ENCODE measurements around the gene CDC27. TPM values are rescaled to one million over a fixed set of nuclear protein-coding genes. Genes with fewer than 3 reads are reported as not detected.
"Not testable (repeated sequence)": the region's sequence is repeated elsewhere in the genome, so short reads cannot be mapped to it uniquely, and the experiment has no call there.

CDC27 gene
- total RNA-seq, 1 experiment from 2014 or later = 109 TPM

GRCh38 chr17:47135235-47135634, 53.9 kb downstream of the CDC27 start:
- no peak for DNase-seq (ENCODE audit: low read depth)

- not testable (repeated sequence) for DNase-seq (ENCODE audit: low read depth)
Measured at GRCh38 chr17:47134354-47134753, 54.7 kb downstream of the CDC27 start.

GRCh38 chr17:47131761-47132160, 57.3 kb downstream of the CDC27 start:
- no peak for DNase-seq (ENCODE audit: low read depth)

- not testable (repeated sequence) for DNase-seq (ENCODE audit: low read depth)
Measured at GRCh38 chr17:47126835-47127234, 62.3 kb downstream of the CDC27 start.

- not testable (repeated sequence) for DNase-seq (ENCODE audit: low read depth)
Measured at GRCh38 chr17:47123262-47123661, 65.8 kb downstream of the CDC27 start.

DNA sequence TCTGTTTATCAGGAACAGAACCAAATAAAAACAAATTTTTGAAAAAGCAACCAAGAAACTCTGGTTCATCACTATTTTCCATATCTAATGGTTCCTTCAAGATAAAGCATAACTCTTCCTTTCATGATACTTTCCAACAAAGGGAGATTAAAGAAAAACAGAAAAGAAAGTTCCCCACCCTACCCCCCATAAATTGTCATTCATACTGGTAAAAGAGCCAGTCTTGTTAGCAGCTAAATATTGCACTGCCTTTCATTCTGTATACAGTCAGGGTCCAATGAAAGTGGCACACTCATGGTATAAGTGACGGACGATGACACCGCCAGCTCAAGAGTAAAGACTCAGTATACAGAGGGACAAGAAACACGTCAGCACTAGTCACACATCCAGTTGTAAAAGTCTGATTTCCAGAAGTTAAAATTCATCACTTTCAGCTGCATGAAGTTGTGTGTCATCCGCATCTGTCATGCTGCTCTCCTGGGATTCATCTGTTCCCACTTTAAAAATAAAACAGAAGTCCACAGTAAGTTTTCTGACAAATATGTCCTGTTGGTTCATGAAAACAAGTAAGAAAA, 68.5 kb downstream of the CDC27 start:
- peak; percentile 49 for DNase-seq (ENCODE audit: low read depth)

DNA sequence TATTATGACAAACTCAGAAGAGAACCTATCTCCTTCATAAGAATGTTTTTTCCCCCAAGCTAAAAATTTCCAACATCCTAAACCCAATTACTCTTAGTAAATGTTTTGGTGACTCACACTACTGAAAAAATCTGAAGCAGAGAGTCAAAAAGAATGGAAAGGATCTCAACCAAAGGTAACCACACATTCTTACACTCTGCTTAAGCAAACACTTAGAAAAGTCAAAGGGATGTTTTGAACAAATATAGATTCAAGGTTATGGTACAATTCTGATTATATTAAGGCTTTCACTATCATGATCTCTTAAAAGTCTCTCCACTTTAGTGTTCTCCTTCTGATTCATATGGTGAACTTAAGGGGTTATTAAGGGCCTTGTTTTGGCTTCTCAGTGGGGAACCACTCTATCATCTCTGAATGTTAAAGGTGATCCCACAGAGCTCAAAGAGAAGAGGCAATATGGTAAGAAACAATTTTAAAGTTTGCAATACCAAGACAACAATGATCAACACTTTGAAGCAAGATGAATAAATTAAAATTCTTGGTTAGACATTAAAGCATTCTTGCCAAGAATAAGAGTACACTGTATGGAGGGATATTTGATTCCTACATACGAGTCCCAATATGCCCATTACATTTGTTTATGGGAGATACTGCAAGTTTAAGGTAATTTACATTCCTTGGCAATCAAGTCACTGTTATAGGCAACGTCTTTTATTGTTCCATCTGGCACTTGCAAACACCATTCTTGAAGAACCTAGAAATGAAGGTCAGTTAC, 69.2 kb downstream of the CDC27 start:
- DNase-seq (ENCODE audit: low read depth) = peak; percentile 53

DNA sequence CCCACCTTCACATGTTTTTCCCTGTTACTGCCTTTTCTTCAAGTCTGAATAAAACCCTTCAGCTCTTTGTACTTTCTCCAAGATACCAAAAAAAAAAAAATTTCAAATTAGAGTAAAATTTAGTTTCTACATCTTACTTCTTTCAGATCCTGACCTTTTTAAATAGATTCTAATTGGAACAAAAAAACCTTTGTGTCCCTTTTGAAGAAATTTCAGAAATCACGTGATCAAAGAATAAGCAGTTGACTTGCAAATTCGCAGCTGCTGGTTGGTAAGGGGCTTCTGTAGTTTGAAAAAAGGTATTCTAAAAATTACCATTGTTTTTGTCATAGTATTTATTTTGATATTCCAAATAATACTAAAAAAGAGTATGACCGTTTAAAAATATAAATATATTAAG, 71.7 kb downstream of the CDC27 start:
- no peak for DNase-seq (ENCODE audit: low read depth)

GRCh38 chr17:47106130-47106529, 83.0 kb downstream of the CDC27 start:
- no peak for DNase-seq (ENCODE audit: low read depth)

DNA sequence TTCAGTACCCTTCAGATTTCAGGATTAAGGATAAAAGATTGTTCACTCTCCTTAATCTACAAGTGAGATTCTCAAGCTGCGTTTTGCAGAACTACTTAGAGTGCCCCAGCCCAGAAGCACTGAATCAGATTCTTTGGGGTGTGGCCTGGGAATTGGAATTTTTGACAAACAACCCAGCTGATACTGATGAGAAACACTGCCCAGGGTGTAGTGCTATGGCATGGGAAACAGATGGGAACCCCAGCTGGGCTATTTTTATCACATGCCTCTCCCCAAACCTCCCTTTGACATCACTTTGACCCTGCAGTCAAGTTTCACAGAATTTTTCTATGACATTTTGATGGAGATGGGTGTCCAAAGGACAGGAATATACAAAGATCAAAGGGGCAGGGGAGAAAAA, 83.8 kb downstream of the CDC27 start:
- DNase-seq (ENCODE audit: low read depth) = not testable (repeated sequence)

DNA sequence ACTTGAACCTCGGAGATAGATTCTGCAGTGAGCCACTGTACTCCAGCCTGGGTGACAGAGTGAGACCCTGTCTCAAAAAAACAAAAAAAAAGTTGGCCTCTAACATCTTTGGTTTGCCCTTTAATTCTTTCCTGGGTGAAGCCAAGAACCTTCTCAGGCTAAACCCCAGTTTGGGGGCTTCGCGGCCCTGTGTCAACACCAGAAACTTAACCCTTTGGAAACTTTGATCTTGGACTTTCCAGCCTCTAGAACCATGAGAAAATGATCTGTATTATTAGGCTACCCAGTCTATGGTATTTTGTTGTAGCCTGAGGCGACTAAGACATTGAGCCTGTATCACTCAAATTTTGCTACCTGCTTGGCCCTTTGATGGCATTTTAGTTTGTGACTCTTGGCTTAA, 86.2 kb downstream of the CDC27 start:
- no peak for DNase-seq (ENCODE audit: low read depth)

DNA sequence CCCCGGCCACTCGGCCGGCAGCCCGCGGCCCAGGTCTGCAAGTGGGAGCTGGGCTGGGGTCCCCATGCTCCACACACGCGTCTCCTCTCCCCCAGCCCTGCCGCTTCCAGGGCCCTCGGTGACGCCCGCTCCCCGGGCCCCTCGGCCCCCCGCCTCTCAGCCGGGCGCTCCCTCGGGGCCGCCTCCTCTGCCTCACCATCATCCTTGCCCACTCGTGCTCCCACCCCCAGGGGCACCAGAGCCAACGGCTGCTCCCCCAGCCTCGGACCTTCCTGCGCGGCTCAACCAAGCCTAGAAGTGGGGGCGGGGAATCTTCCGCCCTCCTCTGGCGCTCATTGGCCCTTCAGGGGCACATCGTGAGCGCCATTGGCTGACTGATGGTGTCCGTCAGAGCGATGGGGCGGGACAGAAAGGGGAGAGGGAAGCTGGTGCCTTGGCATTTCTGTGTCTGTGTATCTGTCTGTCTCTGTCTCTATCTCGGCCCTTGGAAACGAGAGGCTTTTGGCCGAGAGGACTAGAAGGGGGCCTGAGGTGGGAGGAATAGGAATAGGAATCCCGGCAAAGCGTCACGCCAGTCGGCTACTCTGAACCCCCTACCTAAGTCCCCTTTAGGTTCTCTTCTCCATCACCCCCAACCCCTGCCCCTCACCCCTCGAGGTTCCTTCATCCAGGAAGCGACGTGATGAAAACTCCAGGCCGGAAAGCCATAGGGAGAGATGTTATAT, 88.9 kb downstream of the CDC27 start:
- peak; percentile 89 for DNase-seq (ENCODE audit: low read depth)

DNA sequence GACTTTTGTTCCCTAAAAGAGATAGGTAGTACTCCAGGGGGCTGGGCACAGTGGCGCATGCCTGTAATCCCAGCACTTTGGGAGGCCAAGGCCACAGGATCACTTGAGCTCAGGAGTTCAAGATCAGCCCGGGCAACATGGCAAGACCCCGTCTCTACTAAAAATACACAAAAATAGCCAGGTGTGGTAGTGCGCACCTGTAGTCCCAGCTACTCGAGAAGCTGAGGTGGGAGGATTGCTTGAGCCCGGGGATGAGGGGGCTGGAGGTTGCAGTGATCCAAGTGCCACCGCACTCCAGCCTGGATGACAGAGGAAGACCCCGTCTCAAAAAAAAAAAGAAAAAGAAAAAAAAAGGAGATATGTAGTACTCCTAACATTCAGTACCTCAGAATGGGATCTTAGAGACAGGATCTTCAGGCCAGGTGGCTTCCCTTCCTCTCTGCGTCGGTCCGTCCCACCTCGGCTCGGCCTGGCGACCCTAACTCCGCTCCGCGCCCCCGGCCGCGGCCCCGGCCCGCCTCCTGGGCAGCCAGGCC, 89.6 kb downstream of the CDC27 start:
- no peak for DNase-seq (ENCODE audit: low read depth)

- DNase-seq (ENCODE audit: low read depth) = no peak
Measured at GRCh38 chr17:47096343-47096742, 92.8 kb downstream of the CDC27 start.

GRCh38 chr17:47095268-47095667, 93.8 kb downstream of the CDC27 start:
- no peak for DNase-seq (ENCODE audit: low read depth)

- DNase-seq (ENCODE audit: low read depth) = no peak
Measured at GRCh38 chr17:47087093-47087492, 102.0 kb downstream of the CDC27 start.

GRCh38 chr17:47085736-47086135, 103.4 kb downstream of the CDC27 start:
- DNase-seq (ENCODE audit: low read depth) = no peak

GRCh38 chr17:47078801-47079200, 110.3 kb downstream of the CDC27 start:
- DNase-seq (ENCODE audit: low read depth) = no peak

DNA sequence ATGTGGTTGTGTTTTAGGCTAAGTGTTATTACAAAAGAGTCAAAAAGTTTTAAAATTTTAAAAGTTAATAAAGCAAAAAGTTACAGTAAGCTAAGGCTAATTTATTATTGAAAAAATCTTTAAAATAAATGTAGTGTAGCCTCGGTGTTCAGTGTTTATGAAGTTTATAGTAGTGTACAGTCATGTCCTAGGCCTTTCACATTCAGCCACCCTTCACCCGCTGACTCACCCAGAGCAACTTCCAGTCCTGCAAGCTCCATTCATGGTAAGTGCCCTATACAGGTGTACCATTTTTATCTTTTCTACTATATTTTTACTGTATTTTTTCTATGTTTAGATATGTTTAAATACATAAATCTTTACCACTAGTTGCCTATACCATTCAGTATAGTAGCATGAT, 111.5 kb downstream of the CDC27 start:
- no peak for DNase-seq (ENCODE audit: low read depth)

- DNase-seq (ENCODE audit: low read depth) = no peak
Measured at GRCh38 chr17:47076171-47076570, 112.9 kb downstream of the CDC27 start.

DNA sequence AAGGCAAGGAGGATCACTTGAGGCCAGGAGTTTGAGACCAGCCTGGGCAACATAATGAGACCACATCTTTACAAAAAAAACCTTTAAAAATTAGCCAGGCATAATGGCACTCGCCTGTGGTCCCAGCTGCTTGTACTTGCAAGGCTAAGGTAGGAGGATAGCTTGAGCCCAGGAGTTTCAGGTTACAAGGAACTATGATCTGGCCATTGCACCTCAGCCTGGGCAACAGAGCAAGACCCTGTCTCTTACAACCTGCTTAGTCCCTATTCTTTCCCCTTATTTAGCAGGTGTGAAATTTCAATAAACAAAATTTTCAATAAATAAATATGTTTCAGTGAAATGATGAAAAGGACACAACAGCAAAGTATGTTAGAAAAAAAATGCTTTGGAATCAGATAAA, 114.7 kb downstream of the CDC27 start:
- not testable (repeated sequence) for DNase-seq (ENCODE audit: low read depth)

GRCh38 chr17:47073629-47074028, 115.5 kb downstream of the CDC27 start:
- DNase-seq (ENCODE audit: low read depth) = not testable (repeated sequence)

GRCh38 chr17:47072886-47073285, 116.2 kb downstream of the CDC27 start:
- peak; percentile 86 for DNase-seq (ENCODE audit: low read depth)

Measured in RPMI7951 (cell line).